Measurements from ENCODE around the gene NAA20.

DNA sequence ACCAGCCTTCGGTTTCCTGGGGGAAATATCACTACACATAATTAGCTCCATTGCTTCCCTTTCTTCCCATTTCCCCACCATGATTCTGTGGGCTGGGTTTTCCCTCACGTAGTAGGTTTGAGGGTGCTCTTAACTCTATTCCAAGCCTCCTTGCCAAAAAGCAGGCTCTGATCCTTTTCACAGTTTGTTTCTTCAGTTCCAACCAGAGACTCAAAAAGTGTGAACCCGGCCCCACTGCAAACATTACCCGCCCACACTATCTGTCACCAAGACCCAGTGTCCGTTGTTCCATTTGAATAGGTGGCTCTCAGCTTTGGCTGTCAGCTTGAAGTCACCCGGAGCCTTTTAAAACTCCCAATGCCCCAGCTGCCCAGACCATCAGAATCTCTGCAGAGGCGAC, 11.8 kb upstream of the NAA20 start:
- TF ChIP-seq, protein P1, sequence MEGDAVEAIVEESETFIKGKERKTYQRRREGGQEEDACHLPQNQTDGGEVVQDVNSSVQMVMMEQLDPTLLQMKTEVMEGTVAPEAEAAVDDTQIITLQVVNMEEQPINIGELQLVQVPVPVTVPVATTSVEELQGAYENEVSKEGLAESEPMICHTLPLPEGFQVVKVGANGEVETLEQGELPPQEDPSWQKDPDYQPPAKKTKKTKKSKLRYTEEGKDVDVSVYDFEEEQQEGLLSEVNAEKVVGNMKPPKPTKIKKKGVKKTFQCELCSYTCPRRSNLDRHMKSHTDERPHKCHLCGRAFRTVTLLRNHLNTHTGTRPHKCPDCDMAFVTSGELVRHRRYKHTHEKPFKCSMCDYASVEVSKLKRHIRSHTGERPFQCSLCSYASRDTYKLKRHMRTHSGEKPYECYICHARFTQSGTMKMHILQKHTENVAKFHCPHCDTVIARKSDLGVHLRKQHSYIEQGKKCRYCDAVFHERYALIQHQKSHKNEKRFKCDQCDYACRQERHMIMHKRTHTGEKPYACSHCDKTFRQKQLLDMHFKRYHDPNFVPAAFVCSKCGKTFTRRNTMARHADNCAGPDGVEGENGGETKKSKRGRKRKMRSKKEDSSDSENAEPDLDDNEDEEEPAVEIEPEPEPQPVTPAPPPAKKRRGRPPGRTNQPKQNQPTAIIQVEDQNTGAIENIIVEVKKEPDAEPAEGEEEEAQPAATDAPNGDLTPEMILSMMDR (IDR thresholded peaks at IDR 0.05), result no peak
- TF ChIP-seq SIN3A (IDR thresholded peaks at IDR 0.05; ENCODE audit: borderline replicate concordance, insufficient read depth, low read depth, low read length), result no peak
